Measurements from ENCODE around the gene BAK1. TPM values are rescaled to one million over a fixed set of nuclear protein-coding genes. Genes with fewer than 3 reads are reported as not detected.

BAK1 gene
- total RNA-seq, 1 experiment from 2014 or later = 18.9 TPM

GRCh38 chr6:33602180-33602579 lies 22.1 kb upstream of the BAK1 start:
- no peak overlapping the region for H3K9ac ChIP-seq (ENCODE audit: low read length)
- no peak overlapping the region for H2AFZ ChIP-seq (ENCODE audit: low read depth, low read length, poor library complexity, severe bottlenecking)
- no peak for ATAC-seq
- peaks cover 17 to 49% of the 10 kb centered on the region in 2 experiments for H3K4me1 ChIP-seq (ENCODE audit: control insufficient read depth in 1 of 2, insufficient read depth in 2 of 2, low read length in 2 of 2)
- no peaks in the 10 kb centered on the region for H4K20me1 ChIP-seq (ENCODE audit: insufficient read depth)
- H3K79me2 ChIP-seq (ENCODE audit: insufficient read depth, low read length) = no peaks in the 10 kb centered on the region
- POLR2A ChIA-PET = no interaction called here
- no peaks in the 10 kb centered on the region for H3K9me2 ChIP-seq (ENCODE audit: insufficient read depth)
- no TSS peak for BruUV-seq (replicated peaks)
- H3K36me3 ChIP-seq (ENCODE audit: control insufficient read depth in 1 of 2, insufficient read depth in 2 of 2, low read length in 2 of 2) = no peaks in the 10 kb centered on the region
- CTCF ChIA-PET = interaction anchor here (1.2 kb wide), 1 partner anchor 12 kb away, joined by 3 read pairs; no protein-coding TSS in a partner anchor
- no peaks in the 10 kb centered on the region for H3K27me3 ChIP-seq (ENCODE audit: insufficient read depth, low read length)
- H3K9me3 ChIP-seq (ENCODE audit: control insufficient read depth in 1 of 2, insufficient read depth in 1 of 2, low read depth in 1 of 2, low read length in 2 of 2) = no peaks in the 10 kb centered on the region
- DNase-seq (ENCODE audit: low read depth, low spot score) = no peak
- H3K27ac ChIP-seq (ENCODE audit: low read depth, low read length) = no peak overlapping the region
- intact Hi-C loops (cut with micrococcal nuclease) = no loop called here
- H3K4me2 ChIP-seq (ENCODE audit: low read length) = no peak overlapping the region
- H3K4me3 ChIP-seq (replicated peaks in 1 of 2; ENCODE audit: low read depth in 1 of 2, low read length in 2 of 2) = no peak overlapping the region
- TF ChIP-seq CTCF (IDR thresholded peaks at IDR 0.05 in 2 of 3, conservative IDR thresholded peaks at IDR 0.05 in 1 of 3; ENCODE audit: borderline replicate concordance in 1 of 3, insufficient read depth in 1 of 3, low read depth in 2 of 3, low read length in 2 of 3) (no peak), FOSL1 (IDR thresholded peaks at IDR 0.05; ENCODE audit: low read depth) (no peak), CEBPB (IDR thresholded peaks at IDR 0.05; ENCODE audit: low read depth) (no peak), ELF1 (IDR thresholded peaks at IDR 0.05; ENCODE audit: borderline replicate concordance, low read depth) (no peak), SP1 (IDR thresholded peaks at IDR 0.05; ENCODE audit: low read depth) (no peak), YY1 (IDR thresholded peaks at IDR 0.05; ENCODE audit: extremely low read depth, insufficient replicate concordance, low read depth, low read length) (no peak), ATF3 (IDR thresholded peaks at IDR 0.05) (no peak), EZH2 (IDR thresholded peaks at IDR 0.05) (no peak), SIN3A (IDR thresholded peaks at IDR 0.05; ENCODE audit: low read depth) (no peak), EGR1 (IDR thresholded peaks at IDR 0.05; ENCODE audit: low read depth) (no peak)
- TF ChIP-seq, protein P1, sequence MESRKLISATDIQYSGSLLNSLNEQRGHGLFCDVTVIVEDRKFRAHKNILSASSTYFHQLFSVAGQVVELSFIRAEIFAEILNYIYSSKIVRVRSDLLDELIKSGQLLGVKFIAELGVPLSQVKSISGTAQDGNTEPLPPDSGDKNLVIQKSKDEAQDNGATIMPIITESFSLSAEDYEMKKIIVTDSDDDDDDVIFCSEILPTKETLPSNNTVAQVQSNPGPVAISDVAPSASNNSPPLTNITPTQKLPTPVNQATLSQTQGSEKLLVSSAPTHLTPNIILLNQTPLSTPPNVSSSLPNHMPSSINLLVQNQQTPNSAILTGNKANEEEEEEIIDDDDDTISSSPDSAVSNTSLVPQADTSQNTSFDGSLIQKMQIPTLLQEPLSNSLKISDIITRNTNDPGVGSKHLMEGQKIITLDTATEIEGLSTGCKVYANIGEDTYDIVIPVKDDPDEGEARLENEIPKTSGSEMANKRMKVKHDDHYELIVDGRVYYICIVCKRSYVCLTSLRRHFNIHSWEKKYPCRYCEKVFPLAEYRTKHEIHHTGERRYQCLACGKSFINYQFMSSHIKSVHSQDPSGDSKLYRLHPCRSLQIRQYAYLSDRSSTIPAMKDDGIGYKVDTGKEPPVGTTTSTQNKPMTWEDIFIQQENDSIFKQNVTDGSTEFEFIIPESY (IDR thresholded peaks at IDR 0.05; ENCODE audit: extremely low read depth, insufficient replicate concordance, low read length) = no peak
- RAD21 ChIA-PET (ENCODE audit: low non-redundant PET in 1 of 2, low total read pairs in 2 of 2, uncharacterized antibody in 2 of 2, unreplicated experiment in 2 of 2) = no interaction called here

Data from HCT116 (cell line).